MG63 (cell line): ENCODE data around the gene COL5A1. TPM values are rescaled to one million over a fixed set of nuclear protein-coding genes. Genes with fewer than 3 reads are reported as not detected.

Experiments used
- DNase-seq: peaks from one replicate; pipeline ENCODE4 v3.0.0-alpha.2; 2020
- H3K27me3 ChIP-seq: fragments of 250-450 bp; sonication (Bioruptor Pico); 2 replicates; pipeline ENCODE4 v1.5.1; 2020; ENCODE audit warnings: mild to moderate bottlenecking, moderate library complexity
- H3K36me3 ChIP-seq: fragments of 250-450 bp; sonication (Bioruptor Pico); 2 replicates; pipeline ENCODE4 v1.5.1; 2020; ENCODE audit warnings: mild to moderate bottlenecking, moderate library complexity
- H3K4me3 ChIP-seq: fragments of 250-450 bp; sonication (Bioruptor Pico); 2 replicates; pipeline ENCODE4 v1.5.1; 2020; ENCODE audit warnings: mild to moderate bottlenecking, moderate library complexity
- H3K9me3 ChIP-seq: fragments of 250-450 bp; sonication (Bioruptor Pico); 2 replicates; pipeline ENCODE4 v1.5.1; 2020; ENCODE audit warnings: mild to moderate bottlenecking, moderate library complexity
- total RNA-seq: library from RNA; depleted of rRNA; stranded (reverse); fragments of >200 nt; shearing (Covaris generic); gene quantifications from 2 replicates; pipeline ENCODE4 v1.2.3, GENCODE V29; 2014; ENCODE audit warnings: low replicate concordance

Gene COL5A1
- total RNA-seq, 1 experiment from 2014 or later = 92.0 TPM

DNA sequence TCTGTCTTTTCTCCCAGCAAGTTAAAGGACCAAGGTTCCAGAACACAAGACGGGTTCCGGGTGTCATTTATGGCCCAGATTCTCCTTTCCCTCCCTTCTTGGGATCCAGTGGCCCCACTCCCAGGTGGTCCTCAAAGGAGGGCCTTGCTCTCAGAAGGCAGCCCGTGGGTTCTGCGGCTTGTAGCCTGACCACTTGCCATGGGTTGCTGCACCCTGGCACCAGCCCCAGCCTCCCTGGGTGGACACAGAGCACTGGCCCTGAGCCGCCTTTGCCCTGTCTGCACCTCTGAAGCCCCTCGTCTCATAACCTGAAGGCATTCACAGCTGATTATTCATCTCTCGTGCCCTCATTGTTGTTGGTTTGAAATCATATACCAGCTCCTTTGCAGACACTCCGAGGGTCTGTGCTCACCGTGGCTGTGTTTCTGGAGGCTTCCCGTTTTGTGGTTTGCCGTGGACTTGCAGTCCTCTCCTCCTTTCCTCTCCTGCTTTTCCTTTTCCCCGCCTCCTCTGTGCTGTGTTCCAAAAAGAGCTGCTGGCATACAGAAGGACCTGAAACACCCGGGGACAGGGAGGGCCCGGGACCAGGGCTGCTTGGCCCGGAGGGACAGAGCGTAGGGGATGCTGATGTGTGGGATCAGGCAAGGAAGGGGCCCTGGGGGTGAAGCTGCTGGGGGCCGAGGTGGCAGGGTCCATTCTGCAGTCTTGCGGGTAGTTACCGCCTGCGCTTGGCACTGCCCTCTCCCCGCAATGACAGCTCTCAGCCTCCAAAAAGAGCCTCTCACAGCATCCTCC, 189.5 kb downstream of the COL5A1 start:
- H3K36me3 ChIP-seq = peaks cover 33% of the 10 kb centered on the region
- no peak for DNase-seq
- no peaks in the 10 kb centered on the region for H3K9me3 ChIP-seq
- H3K27me3 ChIP-seq = no peaks in the 10 kb centered on the region
- no peak overlapping the region for H3K4me3 ChIP-seq

GRCh38 chr9:134832471-134832870, 190.9 kb downstream of the COL5A1 start:
- H3K9me3 ChIP-seq = no peaks in the 10 kb centered on the region
- DNase-seq = no peak
- no peak overlapping the region for H3K4me3 ChIP-seq
- H3K36me3 ChIP-seq = peaks cover 38% of the 10 kb centered on the region
- no peaks in the 10 kb centered on the region for H3K27me3 ChIP-seq

- Histone ChIP-seq H3K27me3 (no peaks in the 10 kb centered on the region), H3K36me3 (peaks cover 38% of the 10 kb centered on the region), H3K9me3 (no peaks in the 10 kb centered on the region), H3K4me3 (no peak overlapping the region)
- no peak for DNase-seq
Observed at GRCh38 chr9:134833294-134833880, 191.8 kb downstream of the COL5A1 start.

GRCh38 chr9:134834217-134834956, 192.8 kb downstream of the COL5A1 start:
- no peak for DNase-seq
- no peaks in the 10 kb centered on the region for H3K27me3 ChIP-seq
- no peak overlapping the region for H3K4me3 ChIP-seq
- H3K36me3 ChIP-seq = peaks cover 33% of the 10 kb centered on the region
- no peaks in the 10 kb centered on the region for H3K9me3 ChIP-seq

- no peaks in the 10 kb centered on the region for H3K27me3 ChIP-seq
- H3K4me3 ChIP-seq = no peak overlapping the region
- H3K36me3 ChIP-seq = peaks cover 33% of the 10 kb centered on the region
- no peaks in the 10 kb centered on the region for H3K9me3 ChIP-seq
- no peak for DNase-seq
Observed at GRCh38 chr9:134834957-134835419, 193.4 kb downstream of the COL5A1 start.

DNA sequence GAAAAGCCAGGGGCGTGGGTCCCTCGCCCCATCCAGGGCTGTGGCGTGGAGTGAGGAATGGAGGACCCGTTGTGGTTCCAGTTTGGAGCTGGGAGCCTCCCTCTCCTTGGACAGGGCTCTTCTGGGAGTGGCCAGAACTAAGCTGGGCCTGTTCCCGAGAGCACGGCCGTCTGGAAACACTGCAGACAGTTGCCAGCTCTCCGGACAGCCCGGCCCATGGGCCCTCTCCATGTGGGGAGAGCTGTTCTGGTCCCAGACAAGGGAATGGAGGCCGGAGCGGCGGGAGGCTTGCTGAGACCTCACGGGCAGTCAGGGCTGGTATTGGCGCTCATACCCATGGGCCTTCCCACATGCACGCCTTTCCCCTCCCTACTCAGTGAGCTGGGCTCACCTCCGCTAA, 193.8 kb downstream of the COL5A1 start:
- H3K27me3 ChIP-seq = no peaks in the 10 kb centered on the region
- H3K4me3 ChIP-seq = no peak overlapping the region
- DNase-seq = no peak
- no peaks in the 10 kb centered on the region for H3K9me3 ChIP-seq
- H3K36me3 ChIP-seq = peaks cover 33% of the 10 kb centered on the region

- Histone ChIP-seq H3K27me3 (no peaks in the 10 kb centered on the region), H3K9me3 (no peaks in the 10 kb centered on the region), H3K4me3 (no peak overlapping the region), H3K36me3 (peaks cover 30% of the 10 kb centered on the region)
- no peak for DNase-seq
Observed at GRCh38 chr9:134835987-134836386, 194.4 kb downstream of the COL5A1 start.

DNA sequence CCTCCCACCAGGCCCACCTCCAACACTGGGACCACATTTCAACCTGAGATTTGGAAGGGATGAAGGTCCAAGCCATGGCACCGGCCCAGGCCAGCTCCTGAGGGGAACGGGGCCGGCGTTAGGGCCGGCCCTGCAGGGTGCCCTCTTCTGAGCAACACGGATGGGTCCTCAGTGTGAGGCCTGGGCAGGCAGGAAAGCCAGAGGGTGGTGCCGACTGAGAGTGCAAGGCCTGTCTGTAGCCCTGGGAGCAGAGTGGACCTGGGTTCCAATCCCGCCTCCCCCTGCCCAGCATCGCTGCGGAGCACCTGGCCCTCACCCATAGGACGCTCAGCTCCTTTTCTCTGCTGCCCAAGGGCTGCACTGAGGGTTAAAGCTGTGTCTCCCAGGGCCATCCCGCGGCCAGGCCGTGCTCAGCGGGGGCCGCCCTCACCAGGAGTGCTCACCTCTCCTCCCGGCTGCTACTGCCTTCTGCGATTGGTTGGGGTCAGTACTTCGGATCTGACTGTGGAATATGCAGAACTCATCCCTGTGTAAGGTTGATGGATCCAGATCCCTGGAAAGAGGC, 194.9 kb downstream of the COL5A1 start:
- Histone ChIP-seq H3K9me3 (no peaks in the 10 kb centered on the region), H3K4me3 (no peak overlapping the region), H3K36me3 (peaks cover 27% of the 10 kb centered on the region), H3K27me3 (no peaks in the 10 kb centered on the region)
- DNase-seq = no peak

- Histone ChIP-seq H3K27me3 (no peaks in the 10 kb centered on the region), H3K4me3 (no peak overlapping the region), H3K36me3 (peaks cover 30% of the 10 kb centered on the region), H3K9me3 (no peaks in the 10 kb centered on the region)
- no peak for DNase-seq
Observed at GRCh38 chr9:134837529-134837928, 195.9 kb downstream of the COL5A1 start.

- Histone ChIP-seq H3K9me3 (no peaks in the 10 kb centered on the region), H3K4me3 (no peak overlapping the region), H3K36me3 (peaks cover 33% of the 10 kb centered on the region), H3K27me3 (no peaks in the 10 kb centered on the region)
- no peak for DNase-seq
Observed at GRCh38 chr9:134838651-134839454, 197.2 kb downstream of the COL5A1 start.

GRCh38 chr9:134839455-134840125, 198.0 kb downstream of the COL5A1 start:
- Histone ChIP-seq H3K36me3 (peaks cover 31% of the 10 kb centered on the region), H3K4me3 (no peak overlapping the region), H3K9me3 (no peaks in the 10 kb centered on the region), H3K27me3 (no peaks in the 10 kb centered on the region)
- no peak for DNase-seq

- peaks cover 31% of the 10 kb centered on the region for H3K36me3 ChIP-seq
Observed at GRCh38 chr9:134840511-134840910, 198.9 kb downstream of the COL5A1 start.

GRCh38 chr9:134841180-134841904, 199.7 kb downstream of the COL5A1 start:
- peaks cover 26% of the 10 kb centered on the region for H3K36me3 ChIP-seq
- no peaks in the 10 kb centered on the region for H3K27me3 ChIP-seq
- no peaks in the 10 kb centered on the region for H3K9me3 ChIP-seq
- no peak overlapping the region for H3K4me3 ChIP-seq
- no peak for DNase-seq

More at GRCh38 chr9:134840511-134840910, 198.9 kb downstream of the COL5A1 start:
- no peaks in the 10 kb centered on the region for H3K9me3 ChIP-seq
- no peaks in the 10 kb centered on the region for H3K27me3 ChIP-seq
- DNase-seq = no peak
- no peak overlapping the region for H3K4me3 ChIP-seq

DNA sequence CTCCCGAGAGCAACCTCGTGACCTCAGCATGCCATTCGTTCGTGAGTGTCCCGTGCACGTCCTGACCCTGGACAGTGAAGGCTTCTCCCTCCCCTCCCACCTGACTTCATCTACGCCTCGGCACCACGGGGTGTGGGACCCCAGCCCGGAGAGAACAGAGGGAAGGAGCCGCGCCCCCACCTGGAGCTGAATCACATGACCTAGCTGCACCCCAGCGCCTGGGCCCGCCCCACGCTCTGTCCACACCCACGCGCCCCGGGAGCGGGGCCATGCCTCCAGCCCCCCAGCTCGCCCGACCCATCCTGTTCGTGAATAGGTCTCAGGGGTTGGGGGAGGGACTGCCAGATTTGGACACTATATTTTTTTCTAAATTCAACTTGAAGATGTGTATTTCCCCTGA, 200.7 kb downstream of the COL5A1 start:
- Histone ChIP-seq H3K36me3 (peaks cover 22% of the 10 kb centered on the region), H3K9me3 (no peaks in the 10 kb centered on the region), H3K27me3 (no peaks in the 10 kb centered on the region), H3K4me3 (no peak overlapping the region)
- DNase-seq = no peak

DNA sequence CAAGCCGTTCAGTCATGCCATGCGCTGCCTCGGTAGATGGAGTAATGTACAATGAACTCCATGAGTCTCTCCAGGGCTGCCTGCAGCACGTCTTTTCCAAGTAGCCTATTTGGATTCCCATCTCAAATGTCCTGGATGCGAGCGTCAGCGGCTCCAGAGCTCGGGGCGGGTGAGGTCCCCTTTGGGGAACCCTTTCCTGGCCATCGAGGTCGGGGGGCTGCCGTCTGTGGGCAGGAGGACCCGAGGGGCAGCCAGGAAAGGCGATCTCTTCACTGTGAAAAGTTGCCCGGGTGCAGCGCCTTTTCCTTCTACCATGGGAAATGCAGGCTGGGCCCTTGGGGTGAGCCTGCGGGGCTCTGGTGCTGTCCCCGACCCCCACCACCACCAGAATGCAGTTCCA, 202.1 kb downstream of the COL5A1 start:
- no peak for DNase-seq
- Histone ChIP-seq H3K36me3 (peaks cover 18% of the 10 kb centered on the region), H3K9me3 (no peaks in the 10 kb centered on the region), H3K27me3 (no peaks in the 10 kb centered on the region), H3K4me3 (no peak overlapping the region)
